Endothelial cell of umbilical vein (primary cell): ENCODE data around the gene UBASH3B.

ENCODE experiments used
- EZH2 ChIP-seq: IDR thresholded peaks from 2 replicates; pipeline ENCODE4 v1.6.1; 2012; ENCODE audit warnings: borderline replicate concordance, low read depth, mild to moderate bottlenecking, moderate library complexity, low read length, inconsistent platforms; ENCODE audit not compliant: severe bottlenecking
- FOS ChIP-seq: IDR thresholded peaks from 2 replicates; pipeline ENCODE4 v1.6.1; 2011; ENCODE audit warnings: mild to moderate bottlenecking, low read length, moderate library complexity, borderline replicate concordance; ENCODE audit not compliant: insufficient read depth
- JUN ChIP-seq: IDR thresholded peaks from 2 replicates; pipeline ENCODE4 v1.6.1; 2011; ENCODE audit warnings: borderline replicate concordance, low read depth; ENCODE audit not compliant: insufficient read length, insufficient read depth
- MYC ChIP-seq: IDR thresholded peaks from one replicate; pipeline ENCODE4 v1.6.1; 2011; ENCODE audit warnings: mild to moderate bottlenecking, low read depth, low read length
- POLR2A ChIP-seq: IDR thresholded peaks from 2 replicates; pipeline ENCODE4 v1.6.1; 2012; ENCODE audit warnings: low read depth, mild to moderate bottlenecking, control low read depth, low read length
- POLR2AphosphoS5 ChIP-seq: IDR thresholded peaks from 2 replicates; pipeline ENCODE4 v1.6.1; 2012; ENCODE audit warnings: low read depth, mild to moderate bottlenecking, control low read depth, low read length, moderate library complexity; ENCODE audit not compliant: insufficient read depth
- TF ChIP-seq, protein P1 (sequence below), 2 donors: IDR thresholded peaks; 1 replicate in 1 of 2; 2 replicates in 1 of 2; pipeline ENCODE4 v1.5.1; 2011; ENCODE audit warnings: low read length in 2 of 2, mild to moderate bottlenecking in 2 of 2, moderate library complexity in 2 of 2, control low read depth in 1 of 2, inconsistent platforms in 1 of 2, low read depth in 1 of 2; ENCODE audit not compliant: insufficient read depth in 1 of 2; ENCODE audit errors: extremely low read depth in 1 of 2
- TF ChIP-seq, protein P2 (sequence below): IDR thresholded peaks from 2 replicates; pipeline ENCODE4 v1.6.1; 2011; ENCODE audit not compliant: insufficient read depth, insufficient read length

DNA sequence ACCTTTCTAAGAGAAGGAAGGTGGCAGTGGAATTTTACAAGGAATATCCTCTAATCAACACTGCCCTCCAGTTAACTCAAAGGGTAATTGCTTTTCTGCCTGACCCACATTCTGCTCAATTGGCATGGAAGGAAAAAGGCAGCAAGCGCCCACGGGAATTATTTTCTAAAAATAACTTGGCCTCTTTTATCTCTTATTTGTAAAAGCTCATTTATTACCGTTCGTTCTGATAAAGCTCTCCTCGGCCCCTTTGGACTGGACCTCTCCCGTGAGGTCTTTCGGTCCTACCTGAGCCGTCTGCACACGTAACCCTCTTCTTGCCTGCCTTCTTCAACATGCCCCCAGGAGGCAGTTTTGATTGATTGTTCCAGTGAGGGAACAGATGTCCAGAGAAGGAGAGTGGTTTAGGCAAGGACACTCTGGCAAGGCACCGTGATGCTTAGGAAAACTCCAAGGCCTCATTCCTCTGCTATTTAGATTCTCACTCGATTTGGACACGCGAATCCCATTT is 129.6 kb downstream of the UBASH3B start:
- TF ChIP-seq, protein P1, sequence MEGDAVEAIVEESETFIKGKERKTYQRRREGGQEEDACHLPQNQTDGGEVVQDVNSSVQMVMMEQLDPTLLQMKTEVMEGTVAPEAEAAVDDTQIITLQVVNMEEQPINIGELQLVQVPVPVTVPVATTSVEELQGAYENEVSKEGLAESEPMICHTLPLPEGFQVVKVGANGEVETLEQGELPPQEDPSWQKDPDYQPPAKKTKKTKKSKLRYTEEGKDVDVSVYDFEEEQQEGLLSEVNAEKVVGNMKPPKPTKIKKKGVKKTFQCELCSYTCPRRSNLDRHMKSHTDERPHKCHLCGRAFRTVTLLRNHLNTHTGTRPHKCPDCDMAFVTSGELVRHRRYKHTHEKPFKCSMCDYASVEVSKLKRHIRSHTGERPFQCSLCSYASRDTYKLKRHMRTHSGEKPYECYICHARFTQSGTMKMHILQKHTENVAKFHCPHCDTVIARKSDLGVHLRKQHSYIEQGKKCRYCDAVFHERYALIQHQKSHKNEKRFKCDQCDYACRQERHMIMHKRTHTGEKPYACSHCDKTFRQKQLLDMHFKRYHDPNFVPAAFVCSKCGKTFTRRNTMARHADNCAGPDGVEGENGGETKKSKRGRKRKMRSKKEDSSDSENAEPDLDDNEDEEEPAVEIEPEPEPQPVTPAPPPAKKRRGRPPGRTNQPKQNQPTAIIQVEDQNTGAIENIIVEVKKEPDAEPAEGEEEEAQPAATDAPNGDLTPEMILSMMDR (IDR thresholded peaks at IDR 0.05; ENCODE audit: extremely low read depth in 1 of 2, insufficient read depth in 1 of 2, low read depth in 1 of 2, low read length in 2 of 2): no peak
- TF ChIP-seq EZH2: no peak
- TF ChIP-seq, protein P2, sequence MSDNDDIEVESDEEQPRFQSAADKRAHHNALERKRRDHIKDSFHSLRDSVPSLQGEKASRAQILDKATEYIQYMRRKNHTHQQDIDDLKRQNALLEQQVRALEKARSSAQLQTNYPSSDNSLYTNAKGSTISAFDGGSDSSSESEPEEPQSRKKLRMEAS: no peak
- TF ChIP-seq MYC: no peak
- TF ChIP-seq POLR2AphosphoS5: no peak
- no peak for TF ChIP-seq POLR2A
- no peak for TF ChIP-seq JUN
- no peak for TF ChIP-seq FOS
